Occipital lobe (tissue), 2 donors: ENCODE data around the gene CD248. TPM values are rescaled to one million over a fixed set of nuclear protein-coding genes. Genes with fewer than 3 reads are reported as not detected.
"Not testable (repeated sequence)": the region's sequence is repeated elsewhere in the genome, so short reads cannot be mapped to it uniquely, and the experiment has no call there.

Experiments used
- DNase-seq: peaks from one replicate; lab custom pipeline; 2025; lab: John Stamatoyannopoulos, UW
- total RNA-seq: library from RNA; depleted of rRNA; stranded (reverse); fragments of >200 nt; gene quantifications from one replicate; pipeline ENCODE4 v1.2.3, GENCODE V29; 2014

CD248 gene
- total RNA-seq, 1 donor from 2014 or later = 1.1 TPM

GRCh38 chr11:66277064-66277463, 39.8 kb downstream of the CD248 start:
- not testable (repeated sequence) for DNase-seq

GRCh38 chr11:66276619-66277018, 40.2 kb downstream of the CD248 start:
- not testable (repeated sequence) for DNase-seq

DNA sequence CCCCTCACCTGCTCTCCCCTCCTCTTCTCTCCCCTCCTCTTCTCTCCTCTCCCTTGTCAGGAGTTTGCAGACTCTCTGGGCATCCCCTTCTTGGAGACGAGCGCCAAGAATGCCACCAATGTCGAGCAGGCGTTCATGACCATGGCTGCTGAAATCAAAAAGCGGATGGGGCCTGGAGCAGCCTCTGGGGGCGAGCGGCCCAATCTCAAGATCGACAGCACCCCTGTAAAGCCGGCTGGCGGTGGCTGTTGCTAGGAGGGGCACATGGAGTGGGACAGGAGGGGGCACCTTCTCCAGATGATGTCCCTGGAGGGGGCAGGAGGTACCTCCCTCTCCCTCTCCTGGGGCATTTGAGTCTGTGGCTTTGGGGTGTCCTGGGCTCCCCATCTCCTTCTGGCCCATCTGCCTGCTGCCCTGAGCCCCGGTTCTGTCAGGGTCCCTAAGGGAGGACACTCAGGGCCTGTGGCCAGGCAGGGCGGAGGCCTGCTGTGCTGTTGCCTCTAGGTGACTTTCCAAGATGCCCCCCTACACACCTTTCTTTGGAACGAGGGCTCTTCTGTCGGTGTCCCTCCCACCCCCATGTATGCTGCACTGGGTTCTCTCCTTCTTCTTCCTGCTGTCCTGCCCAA, 40.7 kb downstream of the CD248 start:
- DNase-seq = no peak

DNA sequence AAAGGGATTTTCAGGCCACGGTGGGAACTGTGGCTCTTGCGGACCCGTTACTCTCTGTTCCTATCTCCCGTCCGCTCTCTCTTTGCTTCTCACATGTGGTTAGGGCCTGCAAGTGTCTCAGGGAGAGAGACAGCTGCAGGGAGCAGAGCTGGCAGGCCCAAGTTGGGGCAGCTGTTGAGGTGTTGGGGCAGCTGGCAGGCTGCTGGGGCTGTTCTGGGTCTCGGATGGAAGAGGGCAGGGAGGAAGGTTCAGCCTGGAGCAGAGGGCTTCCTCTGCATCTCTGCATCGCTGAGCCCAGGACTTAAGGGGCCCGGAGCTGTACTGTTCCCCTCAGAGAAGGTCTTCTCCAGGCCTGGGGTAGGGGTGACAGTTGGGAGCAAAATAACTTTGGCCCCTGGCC, 41.4 kb downstream of the CD248 start:
- DNase-seq = no peak

DNA sequence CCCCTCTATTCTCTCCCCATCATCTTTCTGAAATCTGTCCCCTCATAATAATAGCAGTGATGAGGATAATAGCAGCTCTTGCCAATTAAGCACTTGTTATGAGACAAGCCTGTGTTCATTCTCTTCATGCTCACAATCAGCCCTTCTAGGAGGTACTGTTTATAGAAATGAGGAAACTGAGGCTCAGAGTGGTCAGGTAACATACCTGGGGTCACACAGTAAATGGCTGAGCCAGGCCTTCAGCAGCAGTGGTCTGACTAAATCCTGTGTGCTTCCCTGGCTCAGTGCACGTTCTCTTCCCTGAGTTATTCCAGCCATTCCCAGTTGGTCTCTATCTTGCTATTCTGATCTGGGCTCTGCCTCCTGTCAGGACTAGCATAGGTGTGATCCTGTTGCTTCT, 42.6 kb downstream of the CD248 start:
- no peak for DNase-seq

- DNase-seq = no peak
These were observed 44.2 kb downstream of the CD248 start for GRCh38 chr11:66272596-66272995.

- DNase-seq = no peak
These were observed 45.0 kb downstream of the CD248 start for GRCh38 chr11:66271816-66272215.

DNA sequence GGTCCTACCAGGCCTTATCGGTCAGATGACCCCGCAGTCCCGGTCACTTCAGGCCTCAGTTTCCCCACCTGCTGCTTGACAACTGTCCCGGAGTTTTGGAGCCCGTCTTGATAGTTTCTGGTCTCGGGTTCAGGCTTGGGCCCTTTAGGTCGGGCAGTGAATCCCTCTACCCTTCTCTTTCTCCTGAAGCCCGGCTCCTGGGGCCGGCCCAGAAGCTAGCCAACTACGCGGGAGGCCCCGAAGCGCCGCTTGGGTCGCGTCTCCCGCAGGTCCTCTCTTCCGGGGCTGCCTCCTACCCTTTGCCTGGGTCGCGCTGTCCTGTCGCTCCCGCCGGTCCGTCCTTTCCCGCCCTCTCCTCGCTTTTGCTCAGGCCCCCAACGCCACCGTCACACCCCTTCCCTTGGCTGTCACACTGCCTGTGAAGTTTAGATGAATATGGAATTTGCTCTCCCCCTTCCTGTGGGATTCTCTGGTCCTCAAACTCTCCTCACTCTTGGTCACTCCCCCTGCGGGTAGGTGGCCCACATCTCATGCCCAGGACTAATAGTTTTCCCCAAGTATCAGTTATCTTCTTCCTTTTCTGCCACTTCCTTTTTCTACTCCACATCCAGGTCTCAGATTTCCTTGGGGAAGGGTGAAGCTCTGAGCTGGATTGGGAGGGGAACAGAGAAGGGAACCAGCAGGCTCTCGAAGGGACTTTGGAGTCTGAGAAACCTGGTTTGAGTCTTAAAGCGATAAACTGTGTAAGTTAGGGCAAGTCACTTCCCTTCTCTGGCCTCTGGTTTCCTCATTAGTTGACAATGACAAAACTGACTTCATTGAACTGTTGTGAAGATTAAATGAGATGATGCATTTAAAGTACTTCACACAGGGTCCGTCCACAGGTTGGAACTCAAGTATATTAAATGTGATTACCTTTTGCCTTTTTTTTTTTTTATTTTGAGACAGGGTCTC, 47.6 kb downstream of the CD248 start:
- DNase-seq = no peak

DNA sequence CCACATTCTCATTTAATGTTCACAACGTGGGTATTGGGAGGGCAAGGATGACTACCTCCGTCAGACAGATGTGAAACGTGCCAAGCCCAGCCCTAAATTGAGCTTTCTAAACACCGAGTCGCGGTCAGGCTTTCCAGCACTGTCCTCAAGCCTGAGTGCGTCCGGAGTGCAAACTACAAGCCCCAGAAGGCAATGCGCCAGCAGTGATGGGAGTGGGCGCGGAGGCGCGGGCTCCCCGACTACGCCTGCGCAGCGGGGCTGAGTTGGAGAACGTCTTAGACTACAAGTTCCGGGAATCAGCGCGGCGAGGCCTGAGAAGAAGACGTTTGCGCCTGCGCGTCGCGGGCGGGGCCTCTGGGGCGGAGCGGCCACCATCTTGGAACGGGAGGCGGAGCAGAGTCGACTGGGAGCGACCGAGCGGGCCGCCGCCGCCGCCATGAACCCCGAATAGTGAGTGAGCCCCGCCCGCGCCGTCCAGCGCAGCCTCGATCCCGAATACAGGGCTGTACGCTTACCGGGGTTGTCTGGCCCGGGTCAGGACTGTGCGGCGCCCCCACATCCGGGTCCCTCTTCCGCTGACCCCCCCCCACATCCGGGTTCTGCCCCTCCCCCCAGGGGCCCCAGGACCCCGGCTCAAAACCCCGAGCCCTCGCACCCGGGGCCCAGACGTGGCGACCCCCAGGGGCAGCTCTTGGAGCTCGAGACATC, 48.4 kb downstream of the CD248 start, which contains the start of gene RAB1B:
TSS of gene RAB1B (plus strand) at position 396 of the 708 bp plus-strand sequence. CDS start at position 437, 41 bp downstream.
- peak; percentile 98 for DNase-seq

DNA sequence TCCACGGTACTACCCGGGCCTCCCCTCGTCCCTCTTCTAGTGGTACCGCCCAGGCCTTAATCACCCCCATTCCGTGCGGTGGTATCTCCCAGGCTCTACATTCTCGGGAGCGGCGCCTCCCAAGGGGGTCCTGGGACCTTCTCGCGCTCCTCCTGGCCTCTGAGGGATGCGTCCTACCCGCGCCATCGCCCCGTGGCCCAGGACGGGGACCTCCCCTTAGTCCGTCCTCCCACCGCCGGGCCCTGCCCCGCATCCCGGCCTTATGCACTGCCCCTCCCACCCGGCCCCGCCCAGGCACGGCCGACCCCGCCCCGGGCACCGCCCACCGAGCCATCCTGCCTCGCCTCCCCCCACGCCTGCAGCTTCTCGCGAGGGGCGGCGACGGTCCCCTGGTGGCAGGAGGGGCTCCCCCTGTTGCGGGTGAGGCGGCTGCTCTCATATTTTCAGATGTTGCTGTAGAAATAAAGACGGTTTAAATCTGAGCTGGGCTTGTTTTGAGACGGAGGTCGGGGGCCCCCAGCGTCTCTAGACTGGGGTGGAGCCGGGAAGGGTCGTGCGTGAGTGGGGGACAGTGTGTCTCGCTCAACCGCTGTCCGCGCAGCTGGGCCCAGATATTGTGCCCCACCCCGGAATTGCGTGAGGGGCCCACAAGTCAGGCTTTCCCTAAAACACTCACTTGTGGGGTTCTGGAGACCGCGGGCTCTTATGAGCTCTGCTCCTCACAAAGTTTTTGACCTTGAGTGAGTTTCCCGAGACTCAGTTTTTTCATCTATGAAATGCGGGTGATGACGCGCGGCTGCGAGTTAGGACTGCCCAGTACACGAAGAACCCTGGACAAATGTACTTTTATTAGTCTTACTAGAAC, 49.2 kb downstream of the CD248 start:
- DNase-seq = peak; percentile 70

DNA sequence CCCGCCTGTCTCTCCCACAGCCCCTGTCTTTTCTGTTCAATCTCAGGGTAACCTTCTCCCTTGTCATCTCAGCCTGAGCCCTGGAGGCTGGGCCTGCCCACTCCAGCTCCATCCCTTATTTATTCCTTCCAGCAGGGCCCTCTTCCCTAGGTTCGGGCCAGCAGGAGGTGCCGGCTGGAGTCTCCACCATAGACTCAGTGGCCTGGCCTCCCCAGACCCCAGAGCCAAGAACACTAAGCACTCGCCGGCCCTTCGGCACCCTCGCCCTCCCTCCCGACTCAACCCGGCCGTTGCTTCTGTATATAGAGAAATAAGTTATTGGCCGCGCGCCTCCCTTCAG, 49.8 kb downstream of the CD248 start:
- no peak for DNase-seq

DNA sequence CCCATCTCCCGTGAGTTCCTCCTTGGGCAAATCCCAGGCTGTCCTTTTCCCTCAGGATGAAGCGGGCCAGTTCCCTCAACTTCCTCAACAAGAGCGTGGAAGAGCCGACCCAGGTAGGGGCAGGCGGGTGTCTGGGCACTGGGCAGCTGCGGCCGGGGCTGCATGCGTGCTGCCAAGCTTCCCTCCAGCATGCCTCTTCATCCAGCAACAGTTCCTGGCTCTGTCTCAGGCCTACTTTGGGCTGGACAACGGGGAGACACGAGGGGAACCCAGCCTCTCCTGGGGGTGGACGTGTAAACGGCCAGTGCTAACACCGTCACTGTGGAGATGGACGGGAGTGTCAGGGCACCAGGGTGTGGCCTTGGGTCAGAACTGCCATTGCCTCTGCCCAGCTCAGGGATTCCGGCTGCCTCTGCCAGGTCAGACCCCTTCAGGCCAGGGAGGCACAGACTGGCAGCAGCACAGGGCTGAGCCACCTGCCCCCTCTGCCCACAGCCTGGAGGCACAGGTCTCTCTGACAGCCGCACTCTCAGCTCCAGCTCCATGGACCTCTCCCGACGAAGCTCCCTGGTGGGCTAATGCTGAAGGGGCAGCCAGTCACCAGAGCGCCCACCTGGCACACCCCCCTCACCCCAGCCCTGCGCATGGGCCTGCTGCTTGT, 50.3 kb downstream of the CD248 start:
- no peak for DNase-seq

- no peak for DNase-seq
These were observed 51.1 kb downstream of the CD248 start for GRCh38 chr11:66265531-66266377.

DNA sequence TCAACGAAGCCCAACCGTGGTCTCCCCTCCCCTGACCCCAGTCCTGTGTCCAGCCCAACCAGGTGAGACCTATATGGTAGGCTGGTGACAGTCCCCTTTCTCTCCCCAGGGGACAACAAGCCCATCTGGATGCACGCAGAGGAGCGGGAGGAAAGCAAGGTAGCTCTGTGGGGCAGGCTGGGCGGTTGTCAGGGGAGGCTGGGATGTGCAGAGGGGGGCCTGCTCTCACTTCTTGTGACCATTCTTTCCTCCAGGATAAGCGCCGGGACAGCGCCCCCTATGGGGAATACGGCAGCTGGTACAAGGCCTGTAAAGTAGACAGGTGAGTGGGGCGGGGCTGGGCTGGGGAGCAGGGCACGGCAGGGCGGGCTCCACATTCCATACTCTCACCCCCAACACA, 51.9 kb downstream of the CD248 start:
- DNase-seq = no peak

Other genes with a start within 250 kb of the CD248 start
- gene PACS1, start 246.8 kb downstream of the CD248 start, total RNA-seq = 34.5 TPM
- 31.5 TPM for gene KLC2, start 59.3 kb downstream of the CD248 start, total RNA-seq
- 28.9 TPM for gene RAB1B, start 48.4 kb downstream of the CD248 start, total RNA-seq
- gene CNIH2, start 38.9 kb downstream of the CD248 start, total RNA-seq = 33.1 TPM
- 32.4 TPM for gene YIF1A, start 27.9 kb downstream of the CD248 start, total RNA-seq
- gene TMEM151A, start 25.1 kb downstream of the CD248 start, total RNA-seq = 6.4 TPM
- gene RIN1, start 19.4 kb upstream of the CD248 start, total RNA-seq = 0.47 TPM
- gene BRMS1, start 28.1 kb upstream of the CD248 start, total RNA-seq = 17.6 TPM
- gene B4GAT1, start 30.6 kb upstream of the CD248 start, total RNA-seq = 63.2 TPM
- 1.4 TPM for gene SLC29A2, start 54.7 kb upstream of the CD248 start, total RNA-seq
- 0.16 TPM for gene NPAS4, start 104.0 kb upstream of the CD248 start, total RNA-seq
- 13.9 TPM for gene MRPL11, start 121.8 kb upstream of the CD248 start, total RNA-seq
- gene PELI3, start 149.9 kb upstream of the CD248 start, total RNA-seq = 19.5 TPM
- gene DPP3, start 163.4 kb upstream of the CD248 start, total RNA-seq = 35.2 TPM
- gene BBS1, start 193.6 kb upstream of the CD248 start, total RNA-seq = 43.2 TPM
- gene ZDHHC24, start 229.0 kb upstream of the CD248 start, total RNA-seq = 5.1 TPM
- gene ACTN3, start 229.9 kb upstream of the CD248 start, total RNA-seq = not detected